SJCRH30 (cell line): ENCODE measurements around the gene AFDN. TPM values are rescaled to one million over a fixed set of nuclear protein-coding genes. Genes with fewer than 3 reads are reported as not detected.

Experiments
- DNase-seq, 2 experiments: peaks; one replicate each; pipeline ENCODE4 v3.0.0-alpha.2; 2015 to 2020
- H3K27ac ChIP-seq: fragments of 250-450 bp; sonication (Bioruptor Pico); 2 replicates; pipeline ENCODE4 v1.5.1; 2020; ENCODE audit warnings: mild to moderate bottlenecking, moderate library complexity
- H3K27me3 ChIP-seq: fragments of 250-450 bp; sonication (Bioruptor Pico); 2 replicates; pipeline ENCODE4 v1.5.1; 2020; ENCODE audit warnings: mild to moderate bottlenecking, moderate library complexity
- H3K36me3 ChIP-seq: fragments of 250-450 bp; sonication (Bioruptor Pico); 2 replicates; pipeline ENCODE4 v1.5.1; 2020; ENCODE audit warnings: mild to moderate bottlenecking, moderate library complexity
- H3K4me1 ChIP-seq: fragments of 250-450 bp; sonication (Bioruptor Pico); 2 replicates; pipeline ENCODE4 v1.5.1; 2020; ENCODE audit warnings: mild to moderate bottlenecking, moderate library complexity
- H3K4me3 ChIP-seq: fragments of 250-450 bp; sonication (Bioruptor Pico); 2 replicates; pipeline ENCODE4 v1.5.1; 2020; ENCODE audit warnings: mild to moderate bottlenecking, moderate library complexity
- H3K9me3 ChIP-seq: fragments of 250-450 bp; sonication (Bioruptor Pico); replicated peaks from 2 replicates; pipeline ENCODE4 v1.5.1; 2020; ENCODE audit warnings: mild to moderate bottlenecking, moderate library complexity
- total RNA-seq: library from RNA; depleted of rRNA; stranded (reverse); fragments of >200 nt; shearing (Covaris generic); gene quantifications from 2 replicates; pipeline ENCODE4 v1.2.3, GENCODE V29; 2014

AFDN gene
- total RNA-seq, 1 experiment from 2014 or later, result 75.0 TPM

DNA sequence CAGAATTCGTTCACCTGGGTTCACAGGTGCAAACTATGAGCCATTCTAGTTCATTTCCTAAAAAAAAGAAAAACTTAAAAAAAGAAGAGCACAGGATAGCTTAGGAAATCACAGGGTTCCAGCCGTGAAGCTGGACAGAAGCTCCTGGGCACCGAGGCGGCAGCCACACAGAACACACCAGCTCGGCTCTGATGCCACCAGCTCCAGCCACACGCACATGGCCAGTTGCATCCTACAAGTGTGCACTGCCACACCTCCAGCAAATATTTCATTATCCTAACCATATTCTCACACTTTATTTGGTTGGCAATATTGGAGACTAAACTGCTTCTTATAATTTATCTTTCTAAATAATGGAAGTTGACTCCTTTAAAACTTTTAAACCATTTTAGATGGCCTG, 26.2 kb upstream of the AFDN start:
- Histone ChIP-seq H3K36me3 (no peaks in the 10 kb centered on the region), H3K27me3 (no peaks in the 10 kb centered on the region; the same call in 1 of the 2 replicates), H3K4me3 (no peak overlapping the region), H3K27ac (no peak overlapping the region), H3K9me3 (no peaks in the 10 kb centered on the region), H3K4me1 (no peaks in the 10 kb centered on the region)
- DNase-seq, result no peak

DNA sequence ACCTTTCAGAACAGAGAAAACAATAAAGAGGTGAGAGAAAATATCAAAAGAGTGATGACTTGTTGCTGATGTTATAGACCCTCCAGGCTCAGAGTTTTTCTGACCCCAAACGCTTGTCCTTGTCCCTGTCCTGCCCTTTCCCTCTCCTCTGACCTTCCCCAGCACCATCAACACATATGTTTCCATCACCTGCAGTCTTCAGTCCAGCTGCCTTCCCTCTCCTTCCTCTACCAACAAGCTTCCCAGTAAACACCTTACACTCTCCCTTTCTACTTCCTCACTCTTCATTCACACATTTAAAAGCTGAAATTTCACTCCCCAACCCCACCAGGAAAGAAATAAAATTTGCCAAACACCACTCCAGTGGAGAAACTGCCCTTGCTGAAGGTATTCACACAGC, 25.4 kb upstream of the AFDN start:
- no peaks in the 10 kb centered on the region for H3K36me3 ChIP-seq
- H3K9me3 ChIP-seq, result no peaks in the 10 kb centered on the region
- no peaks in the 10 kb centered on the region; the same call in 1 of the 2 replicates for H3K27me3 ChIP-seq
- H3K4me1 ChIP-seq, result no peaks in the 10 kb centered on the region
- no peak overlapping the region for H3K27ac ChIP-seq
- no peak for DNase-seq
- no peak overlapping the region for H3K4me3 ChIP-seq

DNA sequence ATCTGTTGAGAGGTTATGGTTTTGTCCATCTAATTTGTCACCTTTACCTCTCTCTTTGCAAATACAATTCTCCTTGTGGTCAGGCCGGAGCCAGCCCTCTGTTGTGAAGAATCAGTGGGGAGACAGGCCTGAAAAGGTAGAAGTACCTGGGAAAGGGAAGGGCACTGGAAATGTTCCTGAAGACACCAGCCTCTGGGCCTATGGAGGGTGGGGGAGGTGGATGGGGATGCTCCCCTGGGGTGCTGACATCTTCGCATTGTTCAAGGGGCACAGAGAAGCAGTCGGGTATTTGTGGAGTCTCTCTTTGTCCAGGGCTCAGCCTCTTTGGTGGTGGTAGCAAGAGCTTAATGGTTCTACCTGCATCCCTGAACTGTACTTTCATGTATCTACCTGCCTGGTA, 24.4 kb upstream of the AFDN start:
- Histone ChIP-seq H3K4me1 (no peaks in the 10 kb centered on the region), H3K27ac (no peak overlapping the region), H3K27me3 (no peaks in the 10 kb centered on the region; the same call in 1 of the 2 replicates), H3K36me3 (no peaks in the 10 kb centered on the region), H3K4me3 (no peak overlapping the region), H3K9me3 (no peaks in the 10 kb centered on the region)
- no peak for DNase-seq

- Histone ChIP-seq H3K36me3 (no peaks in the 10 kb centered on the region), H3K27me3 (no peaks in the 10 kb centered on the region), H3K4me3 (no peak overlapping the region), H3K4me1 (no peaks in the 10 kb centered on the region; the same call in 1 of the 2 replicates), H3K27ac (no peak overlapping the region), H3K9me3 (no peaks in the 10 kb centered on the region)
- DNase-seq, result no peak
These were observed 22.9 kb upstream of the AFDN start for GRCh38 chr6:167803816-167804215.

- Histone ChIP-seq H3K27ac (no peak overlapping the region), H3K36me3 (no peaks in the 10 kb centered on the region), H3K9me3 (no peaks in the 10 kb centered on the region), H3K27me3 (no peaks in the 10 kb centered on the region), H3K4me3 (no peak overlapping the region), H3K4me1 (no peaks in the 10 kb centered on the region; the same call in 1 of the 2 replicates)
- no peak for DNase-seq
These were observed 22.3 kb upstream of the AFDN start for GRCh38 chr6:167804281-167805013.

- no peak overlapping the region for H3K27ac ChIP-seq
- H3K36me3 ChIP-seq, result no peaks in the 10 kb centered on the region
- no peaks in the 10 kb centered on the region; the same call in 1 of the 2 replicates for H3K4me1 ChIP-seq
- no peak overlapping the region for H3K4me3 ChIP-seq
- no peak for DNase-seq
- H3K9me3 ChIP-seq, result no peaks in the 10 kb centered on the region
- no peaks in the 10 kb centered on the region for H3K27me3 ChIP-seq
These were observed 21.2 kb upstream of the AFDN start for GRCh38 chr6:167805349-167806060.

DNA sequence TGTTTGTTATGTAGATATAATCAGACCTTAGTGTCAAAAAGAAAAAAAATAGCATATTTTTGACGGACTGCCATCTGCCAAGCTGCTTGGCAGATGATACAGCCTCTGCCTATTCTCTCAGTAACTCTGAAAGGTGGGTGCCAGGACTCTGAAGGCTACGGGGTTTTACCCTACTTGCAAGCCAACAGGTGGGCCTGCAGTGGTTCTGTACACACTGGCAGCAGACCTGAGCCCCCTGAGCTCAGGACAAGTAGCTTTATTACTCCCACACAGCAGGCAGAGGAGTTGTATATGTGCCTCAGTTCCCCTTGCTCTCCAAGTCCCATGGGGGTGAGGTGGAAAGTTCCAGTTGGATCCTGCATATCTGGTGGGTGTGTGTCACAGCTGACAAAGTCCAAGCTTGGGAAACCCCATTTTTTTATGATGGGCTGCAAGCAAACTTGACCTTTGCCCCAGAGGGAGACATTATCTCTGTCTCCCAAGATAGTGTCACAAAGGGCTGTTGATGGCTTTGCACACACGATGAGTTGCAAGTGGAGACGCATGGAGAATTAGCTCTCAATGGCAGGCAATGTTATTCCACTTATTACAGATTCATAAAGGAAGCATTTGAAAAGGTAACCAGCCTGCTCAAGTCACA, 20.5 kb upstream of the AFDN start:
- no peak for DNase-seq
- Histone ChIP-seq H3K36me3 (no peaks in the 10 kb centered on the region), H3K4me1 (no peaks in the 10 kb centered on the region; the same call in 1 of the 2 replicates), H3K9me3 (no peaks in the 10 kb centered on the region), H3K4me3 (no peak overlapping the region), H3K27me3 (no peaks in the 10 kb centered on the region), H3K27ac (no peak overlapping the region)

DNA sequence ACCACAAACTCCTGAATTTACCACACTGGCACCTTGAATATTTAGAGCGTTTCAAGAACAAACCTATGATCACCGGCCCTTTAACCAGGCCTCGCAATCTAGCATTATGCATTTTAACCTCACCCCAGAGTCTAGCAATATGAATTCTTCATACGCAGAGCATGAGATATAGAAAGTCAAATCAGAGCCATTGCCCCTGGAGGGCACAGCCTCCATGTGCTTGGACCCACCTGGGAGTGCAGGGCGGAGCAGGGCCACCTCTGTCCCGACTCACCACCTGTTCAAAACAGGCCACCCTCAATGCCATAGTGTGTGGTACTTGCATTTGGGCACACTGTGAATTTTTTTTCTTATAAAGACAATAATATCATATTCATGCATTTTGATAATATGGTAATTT, 19.5 kb upstream of the AFDN start:
- Histone ChIP-seq H3K4me3 (no peak overlapping the region), H3K27me3 (no peaks in the 10 kb centered on the region), H3K27ac (no peak overlapping the region), H3K4me1 (peaks cover 4% of the 10 kb centered on the region), H3K36me3 (no peaks in the 10 kb centered on the region), H3K9me3 (no peaks in the 10 kb centered on the region)
- no peak for DNase-seq

DNA sequence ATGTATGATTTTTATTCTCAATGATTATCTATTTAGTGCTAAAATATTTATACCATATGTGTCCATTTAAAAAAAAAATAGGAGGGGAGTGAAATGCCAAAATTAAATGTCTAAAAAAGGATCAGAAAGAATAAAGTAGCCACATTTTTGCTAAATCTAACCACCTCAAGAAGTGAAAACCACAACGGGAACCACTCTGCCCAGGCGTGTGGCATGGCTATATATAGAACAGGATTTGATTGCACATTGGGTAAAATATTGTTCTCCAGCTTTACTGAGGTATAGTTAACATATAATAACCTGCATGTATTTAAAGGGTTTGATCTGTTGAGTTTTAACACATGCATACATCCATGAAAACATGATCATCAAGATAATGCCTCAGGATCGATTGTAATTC, 19.0 kb upstream of the AFDN start:
- H3K4me1 ChIP-seq, result peaks cover 4% of the 10 kb centered on the region
- no peak overlapping the region for H3K27ac ChIP-seq
- no peak overlapping the region for H3K4me3 ChIP-seq
- no peak for DNase-seq
- no peaks in the 10 kb centered on the region for H3K27me3 ChIP-seq
- no peaks in the 10 kb centered on the region for H3K36me3 ChIP-seq
- H3K9me3 ChIP-seq, result no peaks in the 10 kb centered on the region

DNA sequence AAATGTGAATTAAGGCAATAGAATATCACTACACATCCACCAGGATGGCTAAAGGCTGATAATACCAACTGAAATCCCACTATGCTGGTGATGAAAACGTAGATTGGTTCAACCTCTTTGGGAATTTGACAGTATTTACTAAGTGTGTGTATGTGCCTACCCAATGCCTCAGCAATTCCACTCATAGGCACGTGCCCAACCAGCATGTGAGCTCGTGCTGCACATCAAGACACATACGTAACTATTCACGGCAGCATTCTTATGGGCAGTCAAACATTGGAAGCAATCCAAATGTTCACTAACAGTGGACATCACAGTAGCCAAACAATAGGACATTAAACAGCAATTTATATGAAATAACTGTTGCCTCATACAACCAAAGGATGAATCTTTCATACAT, 15.7 kb upstream of the AFDN start:
- H3K9me3 ChIP-seq, result no peaks in the 10 kb centered on the region
- H3K4me1 ChIP-seq, result peaks cover 4% of the 10 kb centered on the region
- no peak overlapping the region for H3K27ac ChIP-seq
- DNase-seq, result no peak
- H3K4me3 ChIP-seq, result no peak overlapping the region
- H3K27me3 ChIP-seq, result no peaks in the 10 kb centered on the region
- H3K36me3 ChIP-seq, result no peaks in the 10 kb centered on the region

DNA sequence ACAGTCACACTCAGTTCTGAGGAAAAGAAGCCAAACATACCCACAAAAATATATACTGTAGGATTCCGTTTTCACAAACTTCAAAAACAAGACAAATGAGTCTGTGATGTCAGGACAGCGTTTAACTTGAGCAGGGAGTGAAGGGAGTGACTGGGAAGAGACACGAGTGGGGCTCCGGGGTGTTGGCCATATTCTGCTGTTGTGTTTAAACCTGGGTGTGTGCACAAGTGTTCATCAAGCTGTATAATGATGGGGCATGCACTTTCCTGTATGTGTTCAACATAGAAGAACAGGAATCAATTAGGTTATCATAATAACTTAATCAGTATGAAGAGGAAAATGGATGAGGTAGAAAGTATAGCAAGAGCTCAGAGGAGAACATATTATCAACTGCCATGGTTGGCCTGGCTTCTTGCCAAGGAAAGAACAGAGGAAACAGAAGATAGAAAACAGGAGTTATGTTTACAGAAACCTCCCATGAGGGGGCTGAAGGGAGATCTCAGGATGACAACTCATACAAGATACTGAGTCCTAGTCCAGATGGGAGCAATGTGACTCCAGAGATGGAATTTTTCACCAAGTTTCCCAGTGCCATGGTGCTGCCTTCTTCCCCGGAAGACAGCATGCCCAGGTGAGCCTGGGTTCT, 15.1 kb upstream of the AFDN start:
- Histone ChIP-seq H3K27ac (no peak overlapping the region), H3K9me3 (no peaks in the 10 kb centered on the region), H3K36me3 (no peaks in the 10 kb centered on the region), H3K27me3 (no peaks in the 10 kb centered on the region), H3K4me3 (no peak overlapping the region), H3K4me1 (peaks cover 4% of the 10 kb centered on the region)
- no peak for DNase-seq

DNA sequence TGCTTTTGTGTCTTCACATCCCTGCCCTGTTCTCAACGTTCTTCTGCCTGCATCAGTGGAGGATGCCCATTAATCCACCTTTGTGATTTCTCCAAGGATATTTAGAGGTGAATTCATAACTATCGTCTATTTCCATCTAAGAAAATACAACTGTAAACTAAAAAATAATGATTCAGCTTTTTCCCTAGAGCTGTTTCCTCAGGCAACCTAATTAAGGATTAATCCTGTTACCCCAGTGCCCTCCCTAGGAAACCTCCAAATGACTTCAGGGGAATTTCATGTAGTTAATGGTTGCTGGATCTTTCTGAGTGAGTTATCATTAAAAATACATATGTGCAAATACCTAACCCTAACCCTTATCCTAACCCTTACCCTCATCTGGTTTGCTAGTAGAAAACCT, 14.6 kb upstream of the AFDN start:
- no peaks in the 10 kb centered on the region for H3K36me3 ChIP-seq
- DNase-seq, result no peak
- no peak overlapping the region for H3K27ac ChIP-seq
- H3K9me3 ChIP-seq, result no peaks in the 10 kb centered on the region
- peaks cover 6% of the 10 kb centered on the region for H3K4me1 ChIP-seq
- no peaks in the 10 kb centered on the region for H3K27me3 ChIP-seq
- no peak overlapping the region for H3K4me3 ChIP-seq

DNA sequence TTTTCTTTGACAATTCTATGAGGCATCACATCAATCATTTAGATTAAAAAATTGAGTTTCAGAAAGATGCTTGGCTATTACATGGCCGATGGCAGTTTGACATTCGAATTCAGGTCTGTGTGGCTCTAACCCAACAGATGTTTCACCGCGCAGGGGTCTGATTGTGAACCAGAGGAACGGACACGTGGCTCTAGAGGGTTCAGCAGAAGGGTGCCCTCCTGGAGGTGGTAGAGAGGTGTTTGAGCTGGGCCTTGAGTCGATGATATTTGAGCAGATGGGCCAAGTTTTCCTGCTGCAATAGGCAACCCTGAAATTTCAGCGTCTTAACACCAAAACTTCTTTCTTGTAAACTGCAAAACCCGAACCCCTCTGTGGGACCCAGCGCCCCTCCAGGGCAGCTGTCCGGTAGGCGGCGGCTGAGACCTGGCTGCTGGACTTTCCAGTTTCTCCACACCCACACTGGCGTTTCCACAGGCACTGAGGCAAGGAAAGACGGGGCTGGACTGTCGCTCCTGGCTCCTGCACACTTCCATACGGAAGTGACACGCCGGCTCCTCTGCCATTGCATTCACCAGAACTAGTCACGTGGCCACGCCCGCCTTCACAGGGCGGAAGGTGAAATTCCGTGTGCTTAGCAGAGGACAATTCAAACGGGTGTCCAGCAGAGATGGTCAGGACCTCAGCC, 11.3 kb upstream of the AFDN start:
- no peaks in the 10 kb centered on the region for H3K9me3 ChIP-seq
- no peak for DNase-seq
- peaks cover 19% of the 10 kb centered on the region for H3K4me1 ChIP-seq
- no peak overlapping the region for H3K4me3 ChIP-seq
- H3K36me3 ChIP-seq, result no peaks in the 10 kb centered on the region
- H3K27ac ChIP-seq, result no peak overlapping the region
- H3K27me3 ChIP-seq, result no peaks in the 10 kb centered on the region

DNA sequence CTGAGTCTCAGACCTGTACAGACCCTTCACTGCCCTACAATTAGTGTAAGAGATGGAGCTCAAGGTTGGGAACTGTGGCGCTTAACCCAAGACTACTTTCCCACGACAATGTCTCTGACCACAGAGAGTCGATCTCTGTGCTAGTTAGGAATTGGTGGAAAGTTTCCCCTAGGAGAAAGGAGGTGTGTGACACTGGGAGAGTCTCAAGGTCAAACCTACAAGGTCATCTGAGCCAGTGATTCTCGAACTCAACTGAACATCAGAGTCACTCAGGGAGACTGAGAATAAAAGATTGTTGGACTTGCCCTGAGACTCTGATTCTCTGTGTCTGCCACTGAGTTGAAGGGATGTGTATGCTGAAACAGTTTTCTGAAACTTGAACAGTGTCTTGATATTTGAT, 9.7 kb upstream of the AFDN start:
- H3K4me1 ChIP-seq, result peaks cover 15% of the 10 kb centered on the region
- DNase-seq, result no peak
- no peaks in the 10 kb centered on the region for H3K36me3 ChIP-seq
- no peaks in the 10 kb centered on the region for H3K9me3 ChIP-seq
- H3K4me3 ChIP-seq, result no peak overlapping the region
- no peak overlapping the region for H3K27ac ChIP-seq
- H3K27me3 ChIP-seq, result no peaks in the 10 kb centered on the region
